ENCODE results near the gene GATA2.

- TF ChIP-seq, protein P1, sequence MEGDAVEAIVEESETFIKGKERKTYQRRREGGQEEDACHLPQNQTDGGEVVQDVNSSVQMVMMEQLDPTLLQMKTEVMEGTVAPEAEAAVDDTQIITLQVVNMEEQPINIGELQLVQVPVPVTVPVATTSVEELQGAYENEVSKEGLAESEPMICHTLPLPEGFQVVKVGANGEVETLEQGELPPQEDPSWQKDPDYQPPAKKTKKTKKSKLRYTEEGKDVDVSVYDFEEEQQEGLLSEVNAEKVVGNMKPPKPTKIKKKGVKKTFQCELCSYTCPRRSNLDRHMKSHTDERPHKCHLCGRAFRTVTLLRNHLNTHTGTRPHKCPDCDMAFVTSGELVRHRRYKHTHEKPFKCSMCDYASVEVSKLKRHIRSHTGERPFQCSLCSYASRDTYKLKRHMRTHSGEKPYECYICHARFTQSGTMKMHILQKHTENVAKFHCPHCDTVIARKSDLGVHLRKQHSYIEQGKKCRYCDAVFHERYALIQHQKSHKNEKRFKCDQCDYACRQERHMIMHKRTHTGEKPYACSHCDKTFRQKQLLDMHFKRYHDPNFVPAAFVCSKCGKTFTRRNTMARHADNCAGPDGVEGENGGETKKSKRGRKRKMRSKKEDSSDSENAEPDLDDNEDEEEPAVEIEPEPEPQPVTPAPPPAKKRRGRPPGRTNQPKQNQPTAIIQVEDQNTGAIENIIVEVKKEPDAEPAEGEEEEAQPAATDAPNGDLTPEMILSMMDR (IDR thresholded peaks at IDR 0.05 in 2 of 3, conservative IDR thresholded peaks at IDR 0.05 in 1 of 3; ENCODE audit: borderline replicate concordance in 1 of 3, insufficient read depth in 1 of 3, low read depth in 2 of 3, low read length in 2 of 3): no peak
- TF ChIP-seq POLR2A (IDR thresholded peaks at IDR 0.05; ENCODE audit: borderline replicate concordance, extremely low read depth, insufficient read depth, insufficient read length) (no peak), POLR2AphosphoS5 (IDR thresholded peaks at IDR 0.05; ENCODE audit: low read depth, low read length) (no peak), JUND (IDR thresholded peaks at IDR 0.05) (no peak), EZH2 (IDR thresholded peaks at IDR 0.05) (no peak), RAD21 (IDR thresholded peaks at IDR 0.05; ENCODE audit: low read depth) (no peak), EZH2phosphoT487 (IDR thresholded peaks at IDR 0.05; ENCODE audit: borderline replicate concordance) (no peak)
These were observed 10.8 kb downstream of the GATA2 start for GRCh38 chr3:128482175-128482574.
